Loucy (cell line): ENCODE measurements around the gene SYT13.

Experiments
- EZH2phosphoT487 ChIP-seq: fragments of 200-600 bp; IDR thresholded peaks from 2 replicates; pipeline ENCODE4 v1.6.1; 2018; ENCODE audit warnings: antibody characterized with exemption, mild to moderate bottlenecking, moderate library complexity, borderline replicate concordance
- TF ChIP-seq, protein P1 (sequence below): fragments of 200-600 bp; sonication (generic); conservative IDR thresholded peaks from 2 replicates; pipeline ENCODE4 v1.5.1; 2014; ENCODE audit warnings: mild to moderate bottlenecking, antibody characterized with exemption, low read length

DNA sequence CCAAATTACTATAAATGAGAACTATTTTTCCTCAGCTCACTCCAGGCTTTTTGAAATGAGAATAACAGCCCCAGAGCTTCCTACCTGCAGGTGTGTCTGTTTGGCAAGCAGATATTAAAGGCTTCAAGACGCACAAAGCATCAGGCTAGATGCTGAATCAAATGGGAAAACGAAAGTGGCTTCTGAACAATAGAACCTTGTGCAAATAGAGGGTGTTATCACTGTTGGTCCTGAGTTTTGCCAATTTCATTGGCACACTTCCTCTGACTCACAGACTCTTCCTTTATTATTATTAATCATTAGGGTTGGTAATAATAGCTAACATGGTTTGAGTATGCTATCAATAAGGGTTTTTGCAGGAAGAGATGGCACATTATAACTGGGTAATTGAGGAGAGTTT is 13.4 kb downstream of the SYT13 start:
- TF ChIP-seq, protein P1, sequence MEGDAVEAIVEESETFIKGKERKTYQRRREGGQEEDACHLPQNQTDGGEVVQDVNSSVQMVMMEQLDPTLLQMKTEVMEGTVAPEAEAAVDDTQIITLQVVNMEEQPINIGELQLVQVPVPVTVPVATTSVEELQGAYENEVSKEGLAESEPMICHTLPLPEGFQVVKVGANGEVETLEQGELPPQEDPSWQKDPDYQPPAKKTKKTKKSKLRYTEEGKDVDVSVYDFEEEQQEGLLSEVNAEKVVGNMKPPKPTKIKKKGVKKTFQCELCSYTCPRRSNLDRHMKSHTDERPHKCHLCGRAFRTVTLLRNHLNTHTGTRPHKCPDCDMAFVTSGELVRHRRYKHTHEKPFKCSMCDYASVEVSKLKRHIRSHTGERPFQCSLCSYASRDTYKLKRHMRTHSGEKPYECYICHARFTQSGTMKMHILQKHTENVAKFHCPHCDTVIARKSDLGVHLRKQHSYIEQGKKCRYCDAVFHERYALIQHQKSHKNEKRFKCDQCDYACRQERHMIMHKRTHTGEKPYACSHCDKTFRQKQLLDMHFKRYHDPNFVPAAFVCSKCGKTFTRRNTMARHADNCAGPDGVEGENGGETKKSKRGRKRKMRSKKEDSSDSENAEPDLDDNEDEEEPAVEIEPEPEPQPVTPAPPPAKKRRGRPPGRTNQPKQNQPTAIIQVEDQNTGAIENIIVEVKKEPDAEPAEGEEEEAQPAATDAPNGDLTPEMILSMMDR: no peak
- TF ChIP-seq EZH2phosphoT487: no peak
